GM20431 (cell line): ENCODE results near the gene RUNDC1.
"Not testable (repeated sequence)": the region's sequence is repeated elsewhere in the genome, so short reads cannot be mapped to it uniquely, and the experiment has no call there.

Experiments used
- in situ Hi-C: fragments of 300-500 bp; cut with MseI, MboI; formaldehyde crosslinking; loops from one replicate; pipeline ENCODE4 v1.15.0; 2020; ENCODE audit warnings: low sequenced_read_pairs; ENCODE audit not compliant: unreplicated experiment

RUNDC1 gene

DNA sequence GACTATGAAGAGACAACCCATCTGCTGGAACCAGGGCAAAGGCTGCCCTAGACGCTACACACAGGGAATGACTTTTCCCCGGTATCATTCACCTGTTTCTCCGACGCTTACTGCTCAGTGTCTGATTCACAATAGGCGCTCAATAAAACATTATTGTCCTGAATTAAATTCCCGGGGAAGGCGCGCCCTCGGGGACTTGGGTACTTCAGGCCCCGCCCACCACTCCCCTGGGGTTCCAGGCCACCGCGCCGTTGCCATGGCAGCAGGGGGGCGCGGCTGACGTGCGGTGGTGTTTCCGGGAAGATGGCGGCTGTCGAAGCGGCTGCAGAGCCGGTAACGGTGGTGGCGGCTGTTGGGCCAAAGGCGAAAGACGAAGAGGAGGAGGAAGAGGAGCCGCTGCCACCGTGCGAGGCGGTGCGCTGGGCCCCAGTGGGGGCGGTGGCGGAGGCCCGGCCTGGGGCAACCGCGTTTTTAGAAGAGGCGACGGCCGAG is at the start of gene RUNDC1:
Gene RUNDC1 (plus strand): TSS at position 292 of the 492 bp plus-strand sequence. CDS start 12 bp downstream, at position 304.
- in situ Hi-C loops, result no loop called here

DNA sequence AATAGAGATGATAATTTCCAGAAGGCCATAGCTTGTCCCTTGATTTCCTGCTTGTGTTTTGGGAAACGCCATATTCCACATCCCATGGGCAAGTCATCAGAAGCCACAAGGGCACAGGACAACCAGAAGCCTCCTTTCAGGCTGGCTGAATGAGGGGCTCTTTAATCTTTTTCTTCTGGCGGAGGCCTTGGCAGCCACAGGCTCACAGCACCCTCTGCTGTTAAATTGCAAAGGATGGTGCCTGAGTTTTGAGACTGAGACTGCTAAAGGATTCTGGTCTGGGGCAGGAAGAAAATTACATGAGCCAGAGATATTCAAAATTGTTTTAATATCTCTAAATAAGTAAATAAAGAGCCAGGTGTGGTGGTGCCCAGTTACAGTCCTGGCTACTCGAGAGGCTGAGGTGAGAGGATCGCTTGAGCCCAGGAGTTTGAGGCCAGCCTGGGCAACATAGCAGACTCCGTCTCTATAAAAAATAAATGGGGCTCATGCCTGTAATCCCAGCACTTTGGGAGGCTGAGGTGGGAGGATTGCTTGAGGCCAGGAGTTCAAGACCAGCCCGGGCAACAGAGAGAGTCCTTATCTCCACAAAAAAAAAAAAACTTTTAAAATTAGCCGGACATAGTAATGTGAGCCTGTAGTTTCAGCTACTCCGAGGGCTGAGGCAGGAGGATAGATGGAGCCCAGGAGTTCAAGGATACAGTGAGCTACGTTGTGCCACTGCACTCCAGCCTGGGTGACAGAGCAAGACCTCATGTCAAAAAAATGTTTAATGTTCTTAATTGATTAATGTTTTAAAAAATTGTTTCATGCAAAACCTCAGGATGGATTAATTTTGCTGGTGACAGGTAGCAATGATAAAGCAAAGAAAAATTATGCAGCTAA is 42.4 kb upstream of the RUNDC1 start:
- in situ Hi-C loops, result no loop called here

DNA sequence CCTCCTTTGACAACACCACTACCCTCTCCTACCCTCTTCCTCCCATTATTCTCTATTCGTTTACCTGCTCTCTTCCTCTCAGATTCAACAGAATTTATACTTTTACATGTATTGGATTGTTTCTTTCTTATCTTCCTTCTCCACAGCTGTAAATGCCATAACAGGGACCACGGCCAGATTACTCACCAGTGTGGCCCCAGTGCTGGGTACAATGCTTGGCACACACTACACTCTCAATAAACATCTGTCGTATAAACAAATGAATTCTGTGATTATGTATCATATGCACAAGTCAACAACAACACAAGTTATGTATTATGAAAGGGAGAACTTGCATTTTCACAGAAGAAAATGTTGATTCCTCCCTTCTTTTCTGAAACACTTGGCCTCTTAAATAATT is 36.2 kb upstream of the RUNDC1 start:
- in situ Hi-C loops, result no loop called here

DNA sequence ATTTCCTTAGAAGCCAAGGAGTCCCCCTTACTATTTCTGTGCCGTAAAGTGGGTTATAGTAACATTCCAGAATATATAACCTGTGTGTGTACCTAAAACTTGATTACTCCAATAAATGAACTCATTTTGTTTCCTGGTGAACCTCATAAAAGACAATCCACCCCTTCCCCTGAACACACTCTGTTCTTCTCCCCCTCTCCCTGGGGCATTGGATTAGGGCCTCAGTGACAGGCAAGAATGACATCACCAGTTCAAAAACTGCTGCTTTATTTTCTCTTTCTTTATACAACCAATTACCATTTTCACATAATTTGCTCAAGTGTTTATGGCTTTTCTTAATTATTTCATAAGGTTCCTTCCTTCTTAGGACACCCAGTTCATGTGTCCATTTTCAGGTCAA is 33.6 kb upstream of the RUNDC1 start:
- in situ Hi-C loops, result no loop called here

DNA sequence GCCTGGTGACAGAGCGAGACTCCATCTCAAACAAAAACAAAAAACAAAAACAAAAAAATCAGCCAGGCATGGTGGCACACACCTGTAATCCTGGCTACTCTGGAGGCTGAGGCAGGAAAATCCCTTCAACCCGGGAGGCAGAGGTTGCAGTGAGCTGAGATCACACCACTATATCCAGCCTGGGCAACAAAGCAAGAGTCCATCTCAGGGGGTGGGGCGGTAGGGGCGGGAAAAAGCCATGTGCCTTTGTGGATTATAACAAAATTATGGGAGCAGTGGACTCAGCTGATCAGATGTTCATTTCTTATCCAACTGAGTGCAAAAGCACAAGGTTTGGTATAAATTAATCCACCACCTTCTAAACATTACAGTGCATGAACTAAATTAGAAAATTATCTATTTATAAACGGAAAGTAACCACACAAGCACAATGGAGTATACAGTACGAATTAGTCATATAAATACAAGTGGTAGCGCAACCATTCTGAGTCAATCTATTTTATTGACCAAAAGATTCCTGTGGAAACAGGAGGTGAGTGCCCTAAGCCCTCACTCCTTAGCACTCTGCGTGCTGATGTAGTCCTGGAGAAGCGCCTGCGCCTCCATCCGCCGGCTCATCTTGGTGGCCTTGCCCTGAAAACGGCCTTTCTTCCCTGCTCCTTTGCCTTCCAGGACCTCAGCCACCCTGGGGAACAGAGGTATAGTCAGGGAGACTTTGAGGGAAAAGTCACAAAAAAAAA is 30.2 kb upstream of the RUNDC1 start:
- in situ Hi-C loops, result no loop called here

DNA sequence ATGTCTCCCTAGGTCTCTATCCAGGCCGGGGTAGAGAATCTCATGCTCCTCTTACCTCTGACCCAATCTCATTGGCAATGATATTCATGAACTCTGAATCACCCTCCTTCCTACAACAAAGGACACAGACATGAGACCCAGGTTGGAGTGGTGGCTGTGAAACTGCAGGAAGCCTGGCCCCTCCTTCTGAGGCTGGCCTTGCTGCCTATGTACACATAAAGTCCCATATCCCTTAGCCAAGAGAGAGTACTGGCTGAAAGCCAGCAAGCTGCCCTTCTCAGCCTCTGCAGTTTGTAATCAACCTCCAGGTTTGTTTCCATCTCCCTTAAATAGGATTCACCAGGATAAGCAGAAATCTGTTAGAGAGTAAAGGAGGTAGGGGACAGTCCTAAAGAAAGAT is 26.7 kb upstream of the RUNDC1 start:
- in situ Hi-C loops, result no loop called here

DNA sequence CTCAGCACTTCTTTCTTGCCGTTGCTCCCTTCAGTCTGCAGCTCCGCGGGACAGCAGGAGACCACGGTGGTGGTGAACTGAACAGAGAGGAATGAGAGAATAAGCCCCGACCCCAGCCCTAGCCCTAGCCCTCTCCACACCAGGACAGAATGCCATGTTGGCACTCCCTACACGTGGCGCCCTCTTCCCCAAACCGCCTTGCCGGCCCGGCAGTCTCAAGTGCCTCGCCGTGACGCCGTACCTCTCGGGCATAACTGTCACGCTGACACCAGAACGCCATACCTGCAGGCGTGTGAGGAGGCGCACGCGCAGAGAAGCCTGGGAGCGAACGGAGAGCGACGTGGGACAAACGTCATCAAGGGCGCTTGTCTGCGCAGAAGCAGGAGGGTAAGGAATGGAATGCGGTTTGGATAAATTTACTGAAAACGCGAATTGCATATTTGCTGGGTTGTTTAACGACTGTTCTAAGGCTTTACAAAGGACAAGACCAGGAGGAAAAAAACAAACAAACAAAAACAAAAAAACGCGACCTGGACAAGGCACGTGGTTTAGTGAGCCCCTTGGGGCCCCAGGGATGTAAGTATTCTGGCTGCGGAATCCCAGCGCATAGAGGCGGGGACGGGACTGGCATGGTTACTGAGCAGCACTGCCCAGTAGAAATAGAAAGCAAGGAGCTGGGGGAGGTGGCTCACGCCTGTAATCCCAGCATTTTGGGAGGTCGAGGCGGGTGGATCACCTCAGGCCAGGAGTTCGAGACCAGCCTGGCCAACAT is 16.0 kb upstream of the RUNDC1 start, which contains the start of gene AARSD1:
Gene AARSD1 (minus strand): TSS at position 294 of the 772 bp plus-strand sequence. CDS start 14 bp downstream, at position 280.
- in situ Hi-C loops, result no loop called here

DNA sequence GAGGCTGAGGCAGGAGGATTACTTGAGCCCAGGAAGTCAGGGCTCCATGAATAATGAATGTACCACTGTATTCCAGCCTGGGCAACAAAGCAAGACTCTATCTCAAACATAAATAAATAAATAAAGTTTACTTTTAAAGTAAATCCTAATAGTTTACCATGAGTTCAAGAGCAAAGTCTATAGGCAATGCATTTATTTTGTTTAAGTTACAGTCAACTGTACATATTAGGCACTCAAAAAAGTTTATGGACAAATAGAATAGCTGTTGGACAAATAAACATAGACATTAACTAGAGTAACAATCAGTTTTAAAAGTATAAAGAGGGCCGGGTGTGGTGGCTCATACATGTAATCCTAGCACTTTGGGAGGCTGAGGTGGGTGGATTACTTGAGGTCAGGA is 12.4 kb upstream of the RUNDC1 start:
- in situ Hi-C loops, result no loop called here

DNA sequence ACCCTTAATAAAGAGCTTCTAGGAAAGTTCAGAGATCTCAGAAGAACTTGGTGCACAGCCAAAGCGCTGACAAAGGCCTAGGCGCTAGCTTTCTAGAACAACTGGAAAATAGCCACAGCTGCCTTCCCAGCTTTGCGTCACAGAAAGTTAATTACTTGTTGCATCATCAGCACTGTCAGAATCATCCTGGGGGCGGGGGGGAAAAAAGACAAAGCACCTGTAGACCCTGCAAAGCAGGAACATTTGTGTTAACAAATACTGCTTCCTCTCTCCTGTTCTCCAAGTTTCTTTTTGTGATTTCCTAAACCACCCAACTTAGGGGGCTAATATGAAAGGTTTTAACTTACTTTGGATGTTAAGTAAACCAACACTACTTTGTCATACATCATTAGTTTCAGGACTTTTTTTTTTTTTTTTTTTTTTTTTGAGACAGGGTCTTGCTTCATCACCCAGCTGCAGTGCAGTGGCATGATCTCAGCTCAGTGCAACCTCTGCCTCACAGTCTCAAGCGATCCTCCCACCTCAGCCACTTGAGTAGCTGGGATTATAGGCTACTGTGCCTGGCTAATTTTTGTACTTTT is 11.3 kb upstream of the RUNDC1 start:
- in situ Hi-C loops, result no loop called here

DNA sequence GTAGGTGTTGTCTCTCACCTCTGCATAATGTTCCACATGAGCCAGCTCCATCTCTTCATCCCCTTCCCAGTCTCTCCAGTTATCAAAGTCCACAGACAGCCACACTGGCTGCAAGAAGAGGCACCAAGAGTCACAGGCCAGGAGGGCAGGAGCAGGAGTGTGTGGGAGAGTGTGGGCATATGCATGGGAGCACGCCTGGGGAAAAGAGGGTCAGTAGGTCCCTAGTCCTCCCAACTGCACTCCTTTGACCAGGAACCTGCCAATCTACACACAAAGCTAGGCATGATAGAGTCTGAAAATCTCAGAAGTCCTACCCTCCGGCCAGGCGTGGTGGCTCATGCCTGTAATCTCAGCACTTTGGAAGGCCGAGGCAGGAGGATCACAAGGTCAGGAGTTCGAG is 8.8 kb upstream of the RUNDC1 start:
- in situ Hi-C loops, result no loop called here

DNA sequence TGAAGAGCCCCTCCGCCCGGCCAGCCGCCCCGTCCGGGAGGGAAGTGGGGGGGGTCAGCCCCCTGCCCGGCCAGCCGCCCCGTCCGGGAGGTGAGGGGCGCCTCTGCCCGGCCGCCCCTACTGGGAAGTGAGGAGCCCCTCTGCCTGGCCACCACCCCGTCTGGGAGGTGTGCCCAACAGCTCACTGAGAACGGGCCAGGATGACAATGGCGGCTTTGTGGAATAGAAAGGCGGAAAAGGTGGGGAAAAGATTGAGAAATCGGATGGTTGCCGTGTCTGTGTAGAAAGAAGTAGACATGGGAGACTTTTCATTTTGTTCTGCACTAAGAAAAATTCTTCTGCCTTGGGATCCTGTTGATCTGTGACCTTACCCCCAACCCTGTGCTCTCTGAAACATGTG is 7.0 kb upstream of the RUNDC1 start:
- in situ Hi-C loops, result not testable (repeated sequence)

DNA sequence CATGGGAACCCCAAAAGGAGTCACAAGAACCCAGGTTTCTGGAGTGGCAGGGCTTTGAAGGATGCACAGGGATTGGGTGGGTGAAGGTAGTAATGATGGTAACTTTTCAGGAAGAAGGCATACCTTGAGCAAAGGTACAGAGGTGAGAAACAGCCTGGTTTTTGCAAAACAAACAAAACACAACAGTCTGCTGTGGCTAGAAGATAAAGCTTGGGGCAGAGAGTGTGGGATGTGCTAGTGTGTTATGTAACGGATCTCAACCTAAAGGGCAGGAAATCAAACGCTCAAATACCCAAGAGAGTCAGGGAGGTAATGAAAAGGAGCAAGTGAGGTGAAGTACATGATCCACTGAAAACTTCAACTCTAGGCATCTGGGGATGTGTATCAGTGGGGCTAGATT is 5.1 kb upstream of the RUNDC1 start:
- in situ Hi-C loops, result no loop called here

DNA sequence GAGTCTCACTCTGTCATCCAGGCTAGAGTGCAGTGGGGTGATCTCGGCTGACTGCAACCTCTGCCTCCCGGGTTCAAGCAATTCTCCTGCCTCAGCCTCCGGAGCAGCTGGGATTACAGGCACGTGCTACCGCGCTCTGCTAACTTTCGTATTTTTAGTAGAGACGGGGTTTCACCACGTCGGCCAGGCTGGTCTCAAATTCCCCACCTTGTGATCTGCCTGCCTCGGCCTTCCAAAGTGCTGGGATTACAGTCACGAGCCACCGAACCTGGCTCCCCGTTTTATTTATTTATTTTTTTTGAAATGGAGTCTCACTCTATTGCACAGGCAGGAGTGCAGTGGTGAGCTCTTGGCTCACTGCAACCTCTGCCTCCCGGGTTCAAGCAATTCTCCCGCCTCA is 4.7 kb upstream of the RUNDC1 start:
- in situ Hi-C loops, result not testable (repeated sequence)

DNA sequence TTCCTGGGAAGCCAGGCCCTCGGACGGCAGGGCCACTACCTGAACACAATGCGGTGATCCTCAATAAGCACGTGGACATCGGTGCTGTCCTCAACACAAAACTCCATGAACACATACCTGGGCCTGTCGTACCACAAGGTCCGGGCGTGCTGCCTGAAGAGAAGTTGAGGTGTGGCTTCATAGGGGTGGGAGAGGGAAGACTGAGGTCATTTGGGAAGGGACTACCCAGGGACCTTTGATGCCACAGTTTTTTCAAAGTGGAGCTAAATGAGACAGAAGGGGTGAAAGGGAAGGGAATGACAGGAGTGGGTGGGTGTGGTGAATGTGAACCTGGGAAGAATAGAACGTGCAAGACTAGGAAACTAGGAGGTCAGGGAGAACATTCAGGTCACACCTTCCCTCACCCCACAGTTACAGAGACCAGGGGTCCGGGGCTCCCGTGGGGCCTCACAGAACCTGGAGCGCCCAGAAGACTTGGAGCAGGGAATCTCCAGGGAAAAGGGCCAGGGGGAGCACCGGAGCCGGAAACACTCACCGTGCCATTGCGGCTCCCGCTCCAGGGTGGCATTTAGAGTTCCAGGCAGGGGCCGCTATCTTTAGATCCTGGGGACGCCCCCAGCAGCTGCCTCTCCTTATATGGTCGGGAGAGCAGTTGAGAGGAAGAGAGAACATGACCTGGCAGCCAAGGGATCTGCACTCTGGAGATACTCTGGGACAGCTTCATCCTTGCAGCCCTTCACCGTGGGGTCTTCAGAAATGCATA is 673 bp upstream of the RUNDC1 start, which contains the start of gene PTGES3L:
Gene PTGES3L (minus strand): TSS at position 570 of the 763 bp plus-strand sequence. CDS start 27 bp downstream, at position 543.
- in situ Hi-C loops, result no loop called here

DNA sequence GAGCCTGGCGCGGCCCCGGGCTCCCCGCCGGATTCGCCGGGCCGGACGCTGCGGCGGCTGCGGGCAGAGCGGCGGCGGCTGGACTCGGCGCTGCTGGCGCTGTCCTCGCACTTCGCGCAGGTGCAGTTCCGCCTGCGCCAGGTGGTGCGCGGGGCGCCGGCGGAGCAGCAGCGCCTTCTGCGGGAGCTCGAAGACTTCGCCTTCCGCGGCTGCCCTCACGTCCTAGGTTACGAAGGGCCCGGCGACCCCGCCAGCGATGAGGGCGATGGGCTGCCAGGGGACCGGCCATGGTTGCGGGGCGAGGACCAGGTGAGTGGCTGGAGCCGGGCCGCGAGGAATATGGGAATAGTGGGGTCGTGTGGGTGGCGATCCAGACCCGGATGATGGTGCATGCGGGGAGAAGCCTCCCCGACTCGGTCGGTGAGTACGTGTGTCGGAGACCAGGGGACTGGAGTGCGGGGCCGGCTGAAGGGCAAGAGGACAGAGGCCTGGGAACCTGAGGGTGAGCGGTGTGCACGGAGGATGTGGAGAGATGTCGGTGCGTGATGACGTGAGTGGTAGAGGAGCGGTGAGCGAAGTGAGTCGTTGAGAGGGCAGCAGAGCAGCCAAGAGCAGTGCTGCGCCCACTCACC is 517 bp downstream of the RUNDC1 start:
- in situ Hi-C loops, result no loop called here

DNA sequence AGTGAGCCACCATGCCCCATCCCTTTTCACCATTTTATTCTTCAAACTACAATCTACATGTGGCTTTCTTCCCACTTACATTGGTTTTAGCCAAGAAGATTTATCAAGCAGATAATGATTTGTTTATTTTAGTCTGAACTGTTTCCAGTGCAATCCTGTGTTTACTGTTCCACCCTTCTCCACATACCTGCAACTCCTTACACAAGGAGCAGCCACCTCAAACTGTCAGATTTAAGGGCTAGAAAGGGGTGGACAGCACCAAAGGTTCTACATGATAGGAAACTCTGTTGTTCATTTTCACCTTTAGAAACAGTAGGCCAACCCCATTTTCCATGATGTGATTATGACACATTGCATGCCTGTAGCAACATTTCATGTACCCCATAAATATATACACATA is 1.9 kb downstream of the RUNDC1 start:
- in situ Hi-C loops, result no loop called here

DNA sequence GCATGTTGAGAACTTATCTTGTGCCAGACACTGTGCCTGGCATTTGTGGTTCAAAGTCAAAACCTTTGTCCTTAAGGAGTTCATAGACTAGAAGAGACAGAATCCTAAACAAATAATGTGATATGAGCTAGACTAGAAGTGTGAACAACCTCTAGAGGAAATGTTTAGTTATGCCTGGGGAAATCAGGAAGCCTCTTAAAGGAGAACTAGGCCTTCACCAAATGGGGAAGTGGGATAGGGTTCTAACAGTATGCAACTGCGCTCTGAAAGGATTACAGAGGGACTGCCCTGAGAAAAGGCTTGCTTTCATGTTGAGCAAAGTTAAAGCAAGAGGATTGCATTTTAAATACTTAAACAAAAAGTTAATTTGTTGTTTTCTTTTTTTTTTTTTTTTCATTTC is 4.9 kb downstream of the RUNDC1 start:
- in situ Hi-C loops, result no loop called here

DNA sequence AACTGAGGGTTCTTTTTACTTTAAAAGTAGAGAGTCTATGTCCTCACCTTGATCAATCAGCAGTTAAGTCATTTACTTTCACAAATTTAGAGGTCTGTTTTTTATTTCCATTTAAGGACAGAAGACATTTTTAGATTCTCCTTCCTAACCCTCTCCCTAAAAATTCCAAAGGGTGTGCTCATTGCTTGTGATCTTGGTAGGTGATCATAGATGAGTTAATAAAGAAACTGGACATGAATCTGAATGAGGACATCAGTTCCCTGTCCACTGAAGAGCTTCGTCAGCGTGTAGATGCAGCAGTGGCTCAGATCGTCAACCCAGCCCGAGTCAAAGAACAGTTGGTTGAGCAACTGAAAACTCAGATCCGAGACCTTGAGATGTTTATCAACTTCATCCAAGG is 8.8 kb downstream of the RUNDC1 start:
- in situ Hi-C loops, result no loop called here
